Loucy (cell line): ENCODE measurements around the gene PTMS.

ENCODE experiments used
- H2AFZ ChIP-seq: fragments of 200-600 bp; sonication (generic); 2 replicates; pipeline ENCODE4 v1.6.0; 2016; ENCODE audit warnings: antibody characterized with exemption, mild to moderate bottlenecking, low read length, moderate library complexity
- H3F3A ChIP-seq: fragments of 200-600 bp; 2 replicates; pipeline ENCODE4 v1.6.0; 2016; ENCODE audit warnings: antibody characterized with exemption, low read depth, mild to moderate bottlenecking
- H3K27me3 ChIP-seq: fragments of 200-600 bp; sonication (generic); 2 replicates; pipeline ENCODE4 v1.6.1; 2014; ENCODE audit warnings: low read length, mild to moderate bottlenecking; ENCODE audit not compliant: insufficient read depth, poor library complexity, severe bottlenecking
- H3K36me3 ChIP-seq: fragments of 200-600 bp; sonication (generic); 2 replicates; pipeline ENCODE4 v1.6.1; 2016; ENCODE audit warnings: low read length; ENCODE audit not compliant: insufficient read depth
- H3K4me1 ChIP-seq: fragments of 200-600 bp; sonication (generic); 2 replicates; pipeline ENCODE4 v1.5.1; 2014; ENCODE audit warnings: low read length, mild to moderate bottlenecking; ENCODE audit not compliant: insufficient read depth, poor library complexity, severe bottlenecking
- H3K4me2 ChIP-seq: fragments of 200-600 bp; sonication (generic); 2 replicates; pipeline ENCODE4 v1.6.0; 2014; ENCODE audit warnings: antibody characterized with exemption, low read length, low read depth, mild to moderate bottlenecking; ENCODE audit not compliant: poor library complexity, severe bottlenecking
- H3K4me3 ChIP-seq: fragments of 200-600 bp; sonication (generic); 2 replicates; pipeline ENCODE4 v1.5.1; 2014; ENCODE audit warnings: low read length, mild to moderate bottlenecking, mixed read lengths; ENCODE audit not compliant: poor library complexity, severe bottlenecking
- H3K79me2 ChIP-seq: fragments of 200-600 bp; sonication (generic); 2 replicates; pipeline ENCODE4 v1.6.1; 2014; ENCODE audit warnings: low read length; ENCODE audit not compliant: insufficient read depth
- H3K9ac ChIP-seq: fragments of 200-600 bp; sonication (generic); 2 replicates; pipeline ENCODE4 v1.6.0; 2014; ENCODE audit warnings: mild to moderate bottlenecking, low read depth, low read length, moderate library complexity; ENCODE audit not compliant: poor library complexity, severe bottlenecking
- H3K9me2 ChIP-seq: fragments of 200-600 bp; sonication (generic); replicated peaks from 2 replicates; pipeline ENCODE4 v1.6.1; 2016; ENCODE audit warnings: low read depth, low read length, mixed read lengths
- H3K9me3 ChIP-seq: fragments of 200-600 bp; sonication (generic); 2 replicates; pipeline ENCODE4 v1.6.1; 2014; ENCODE audit warnings: mild to moderate bottlenecking, antibody characterized with exemption, low read length, low read depth; ENCODE audit not compliant: insufficient read depth
- H4K20me1 ChIP-seq: fragments of 200-600 bp; sonication (generic); 2 replicates; pipeline ENCODE4 v1.6.0; 2014; ENCODE audit warnings: antibody characterized with exemption, low read length, mild to moderate bottlenecking; ENCODE audit not compliant: insufficient read depth, poor library complexity, severe bottlenecking
- CTCF ChIP-seq: fragments of 200-600 bp; sonication (generic); conservative IDR thresholded peaks from 2 replicates; pipeline ENCODE4 v1.5.1; 2014; ENCODE audit warnings: mild to moderate bottlenecking, antibody characterized with exemption, low read length
- EZH2phosphoT487 ChIP-seq: fragments of 200-600 bp; IDR thresholded peaks from 2 replicates; pipeline ENCODE4 v1.6.1; 2018; ENCODE audit warnings: antibody characterized with exemption, mild to moderate bottlenecking, moderate library complexity, borderline replicate concordance

PTMS gene

GRCh38 chr12:6770600-6770999 lies 4.4 kb downstream of the PTMS start:
- Histone ChIP-seq H3K4me2 (no peak overlapping the region), H2AFZ (no peak overlapping the region), H3K79me2 (peaks cover 37% of the 10 kb centered on the region), H3K9ac (peak overlapping the region; percentile 2), H3K4me1 (peaks cover 28% of the 10 kb centered on the region), H3K27me3 (no peaks in the 10 kb centered on the region), H3F3A (no peaks in the 10 kb centered on the region), H4K20me1 (peaks cover 19% of the 10 kb centered on the region), H3K9me2 (no peaks in the 10 kb centered on the region), H3K4me3 (no peak overlapping the region), H3K9me3 (no peaks in the 10 kb centered on the region), H3K36me3 (peaks cover 3% of the 10 kb centered on the region; the same call in 1 of the 2 replicates)
- TF ChIP-seq CTCF = no peak
- TF ChIP-seq EZH2phosphoT487 = no peak

- Histone ChIP-seq H4K20me1 (peaks cover 19% of the 10 kb centered on the region), H3K9ac (peak overlapping the region; percentile 2), H3K4me3 (no peak overlapping the region), H3F3A (no peaks in the 10 kb centered on the region), H3K4me2 (no peak overlapping the region), H2AFZ (no peak overlapping the region), H3K79me2 (peaks cover 32% of the 10 kb centered on the region), H3K9me2 (no peaks in the 10 kb centered on the region), H3K4me1 (peaks cover 25% of the 10 kb centered on the region), H3K9me3 (no peaks in the 10 kb centered on the region), H3K36me3 (peaks cover 3% of the 10 kb centered on the region; the same call in 1 of the 2 replicates), H3K27me3 (no peaks in the 10 kb centered on the region)
- TF ChIP-seq EZH2phosphoT487 = no peak
- no peak for TF ChIP-seq CTCF
Observed at GRCh38 chr12:6771091-6771495, 4.9 kb downstream of the PTMS start.

- Histone ChIP-seq H3K79me2 (peaks cover 31% of the 10 kb centered on the region), H3K4me2 (no peak overlapping the region)
Observed at GRCh38 chr12:6771509-6772330, 5.6 kb downstream of the PTMS start.

More at GRCh38 chr12:6771509-6772330, 5.6 kb downstream of the PTMS start:
- H3K27me3 ChIP-seq = no peaks in the 10 kb centered on the region
- H3K9me3 ChIP-seq = no peaks in the 10 kb centered on the region
- no peaks in the 10 kb centered on the region for H3F3A ChIP-seq
- H3K4me3 ChIP-seq = no peak overlapping the region
- H3K36me3 ChIP-seq = peaks cover 3% of the 10 kb centered on the region; the same call in 1 of the 2 replicates
- H4K20me1 ChIP-seq = peaks cover 19% of the 10 kb centered on the region
- H3K4me1 ChIP-seq = peaks cover 25% of the 10 kb centered on the region
- H3K9ac ChIP-seq = no peak overlapping the region
- H3K9me2 ChIP-seq = no peaks in the 10 kb centered on the region
- no peak for TF ChIP-seq EZH2phosphoT487
- TF ChIP-seq CTCF = no peak
- no peak overlapping the region for H2AFZ ChIP-seq
